DMS114 treated with DMSO at 0.1 percent for 48 hours (cell line): ENCODE measurements around the gene ADAM12.

Experiments
- DNase-seq: peaks from one replicate; lab custom pipeline; 2025; ENCODE audit not compliant: unreplicated experiment; lab: John Stamatoyannopoulos, UW

Gene ADAM12

GRCh38 chr10:126315494-126316177 lies 72.6 kb downstream of the ADAM12 start:
- DNase-seq: no peak

DNA sequence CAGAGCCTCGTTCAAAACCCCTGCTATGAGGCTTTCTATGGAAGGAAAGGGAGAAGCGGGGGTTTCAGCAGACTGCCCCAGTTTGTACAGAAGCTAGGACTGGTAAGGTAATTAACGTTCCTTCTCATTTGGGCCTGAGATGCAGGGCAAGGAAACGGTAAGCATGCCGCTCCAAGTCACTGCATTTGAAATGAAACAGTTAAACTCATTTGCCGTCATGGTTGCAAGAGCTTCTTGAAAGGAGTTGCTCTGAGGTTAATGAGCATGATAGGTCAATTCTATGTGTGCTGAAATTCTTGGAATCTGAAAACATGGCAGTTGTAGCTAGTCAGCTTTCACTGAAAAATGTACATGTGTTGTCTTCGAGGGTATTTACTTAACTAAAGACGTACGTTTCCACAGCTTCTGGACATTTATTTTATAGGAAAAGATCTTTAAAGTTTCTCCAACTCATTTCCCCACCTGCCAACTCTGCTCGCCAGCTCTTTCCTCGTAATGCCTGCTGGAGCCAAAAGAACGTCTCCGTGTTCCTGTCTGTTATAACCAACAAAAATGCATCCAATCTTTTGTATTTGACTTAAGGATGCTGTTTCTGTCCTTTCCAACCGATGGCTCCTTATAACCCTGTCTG lies 73.3 kb downstream of the ADAM12 start:
- DNase-seq: no peak

- DNase-seq: no peak
Observed at GRCh38 chr10:126312167-126312566, 76.1 kb downstream of the ADAM12 start.

GRCh38 chr10:126309228-126309883 lies 78.9 kb downstream of the ADAM12 start:
- no peak for DNase-seq

DNA sequence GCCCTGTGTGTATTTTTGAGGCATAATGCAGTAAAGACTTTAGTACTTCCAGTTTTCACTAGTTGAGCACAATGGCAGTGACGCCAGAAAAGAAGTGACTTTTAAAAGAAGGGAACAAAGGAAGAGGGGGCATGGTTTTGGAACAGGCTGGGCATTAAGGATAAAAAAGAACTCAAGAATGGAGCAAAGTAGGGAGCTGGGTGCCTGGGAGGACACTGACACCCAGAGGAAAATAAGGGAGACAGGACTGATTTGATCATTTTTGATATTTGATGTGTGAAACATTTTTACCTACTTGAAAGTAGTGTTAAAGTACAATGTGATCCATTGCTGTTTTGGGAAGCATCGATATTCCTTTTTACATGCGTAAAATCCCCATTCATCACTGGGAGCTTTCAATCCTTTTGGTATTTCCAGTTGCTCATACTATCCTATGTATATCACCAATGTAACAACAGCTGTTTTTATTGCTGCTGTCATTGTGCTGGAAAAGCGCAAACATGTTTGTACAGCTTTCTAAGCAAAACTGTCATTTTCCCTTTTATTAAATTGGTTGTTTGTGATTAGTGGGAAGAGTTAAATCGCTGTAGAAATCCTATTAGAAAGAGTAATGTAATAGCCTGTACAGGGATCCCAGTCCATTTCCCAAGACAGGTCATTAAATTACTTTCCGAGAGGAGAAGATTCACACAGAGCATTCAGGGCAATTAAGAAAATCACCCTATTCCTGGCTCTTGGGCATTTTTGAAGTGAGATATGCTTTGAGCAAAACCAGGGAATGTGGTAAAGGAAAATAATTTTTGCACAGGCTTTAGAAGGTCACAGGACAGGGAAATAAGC lies 85.2 kb downstream of the ADAM12 start:
- DNase-seq: no peak

- no peak for DNase-seq
Observed at GRCh38 chr10:126302476-126302756, 85.9 kb downstream of the ADAM12 start.

GRCh38 chr10:126301701-126302475 lies 86.4 kb downstream of the ADAM12 start:
- no peak for DNase-seq

DNA sequence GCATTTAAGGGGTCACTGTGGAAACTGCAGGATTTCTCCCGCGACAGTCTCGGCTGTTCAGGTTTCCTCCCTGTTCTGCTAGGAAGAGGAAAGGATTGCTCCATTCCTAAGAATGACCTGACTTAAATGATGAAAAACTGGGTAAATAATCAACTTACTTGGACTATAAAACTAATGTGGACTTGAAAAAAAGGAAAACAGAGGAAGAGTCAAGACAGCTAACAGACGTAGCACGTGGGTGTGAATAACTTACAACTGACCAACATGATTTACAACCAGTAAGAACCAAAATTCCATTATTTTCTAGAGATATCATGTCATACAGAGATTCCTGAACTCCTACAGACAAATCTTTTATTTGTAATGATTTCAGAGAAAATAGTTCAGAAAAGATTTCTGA lies 93.8 kb downstream of the ADAM12 start:
- no peak for DNase-seq

- DNase-seq: no peak
Observed at GRCh38 chr10:126290232-126290631, 98.0 kb downstream of the ADAM12 start.

GRCh38 chr10:126288547-126289493 lies 99.5 kb downstream of the ADAM12 start:
- DNase-seq: no peak

- no peak for DNase-seq
Observed at GRCh38 chr10:126286256-126286780, 102.0 kb downstream of the ADAM12 start.

DNA sequence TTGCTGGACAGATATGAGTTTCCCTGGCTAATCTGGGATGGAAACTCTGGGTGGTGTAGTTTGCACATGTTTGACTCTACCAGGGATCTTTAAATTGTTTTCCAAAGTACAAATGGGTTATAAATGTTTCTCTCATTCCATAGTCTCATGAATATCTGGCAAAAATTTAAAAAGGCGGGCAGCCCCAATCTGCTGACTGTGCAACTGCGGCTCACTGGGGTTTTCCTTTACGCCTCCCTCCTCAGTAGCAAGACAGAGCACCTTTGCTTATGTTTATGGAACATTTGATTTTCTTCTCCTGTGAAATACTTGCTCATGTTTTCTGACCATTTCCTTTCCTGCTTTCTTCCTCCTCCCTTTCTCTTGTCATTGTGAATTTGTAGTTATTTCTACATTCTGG lies 105.0 kb downstream of the ADAM12 start:
- DNase-seq: no peak

GRCh38 chr10:126278851-126279250 lies 109.4 kb downstream of the ADAM12 start:
- no peak for DNase-seq

- no peak for DNase-seq
Observed at GRCh38 chr10:126277181-126277580, 111.1 kb downstream of the ADAM12 start.

GRCh38 chr10:126272526-126272925 lies 115.8 kb downstream of the ADAM12 start:
- DNase-seq: no peak

DNA sequence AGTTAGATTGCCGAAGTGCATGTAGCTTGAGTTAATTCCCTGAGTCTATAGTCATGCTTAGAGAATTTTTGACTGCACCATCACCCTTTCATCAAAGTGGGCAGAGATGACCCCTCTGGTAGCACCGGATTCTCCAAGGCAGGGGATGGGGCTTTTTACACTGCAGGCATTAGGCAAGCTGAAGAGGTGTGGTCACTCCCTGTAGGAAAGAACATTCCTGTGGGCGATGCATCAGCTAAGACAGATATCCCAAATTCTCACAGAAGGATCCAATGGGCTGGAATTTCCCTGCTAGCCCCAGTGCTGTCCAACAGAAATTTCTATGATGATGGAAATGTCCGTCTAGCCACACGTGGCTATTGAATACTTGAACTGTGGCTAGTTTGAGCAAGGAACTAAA lies 118.2 kb downstream of the ADAM12 start:
- no peak for DNase-seq

GRCh38 chr10:126268013-126268920 lies 120.0 kb downstream of the ADAM12 start:
- no peak for DNase-seq
